ENCODE data around the gene ZNF385B.

DNA sequence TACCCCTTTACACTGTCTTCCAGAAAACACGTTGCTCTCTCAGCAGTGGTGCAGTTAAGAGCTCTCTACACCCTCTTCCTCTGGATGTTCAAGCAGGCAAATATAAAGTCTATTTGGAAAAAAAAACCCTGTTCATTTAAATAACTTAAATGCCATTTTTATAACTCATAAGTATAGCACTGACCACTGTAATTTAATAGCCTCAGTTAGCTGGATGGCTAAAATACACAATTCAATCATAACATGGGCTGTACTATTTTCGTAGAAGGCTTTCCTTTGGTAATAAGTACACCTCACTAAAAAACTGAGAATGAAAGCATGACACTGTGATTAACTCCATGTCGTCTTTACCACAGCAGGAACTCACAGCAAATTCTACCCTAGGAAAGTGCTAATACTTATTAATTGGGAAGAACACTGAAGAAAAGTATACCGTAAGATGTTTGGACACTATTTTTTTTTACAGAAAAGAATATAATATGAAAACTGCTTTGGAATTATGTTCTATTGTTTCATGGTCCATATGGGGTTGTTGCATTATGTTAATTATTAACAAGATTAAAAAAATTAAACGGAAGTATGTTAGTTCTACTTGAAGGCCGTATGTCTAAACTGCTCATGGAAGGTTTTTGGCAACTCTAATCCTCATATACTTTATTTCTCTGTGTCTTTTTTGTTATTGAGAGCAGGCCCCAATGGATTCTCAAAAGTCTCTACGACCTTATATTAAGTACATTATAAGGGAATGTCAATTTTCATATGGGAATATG, 269.1 kb downstream of the ZNF385B start:
- TF ChIP-seq, protein P1, sequence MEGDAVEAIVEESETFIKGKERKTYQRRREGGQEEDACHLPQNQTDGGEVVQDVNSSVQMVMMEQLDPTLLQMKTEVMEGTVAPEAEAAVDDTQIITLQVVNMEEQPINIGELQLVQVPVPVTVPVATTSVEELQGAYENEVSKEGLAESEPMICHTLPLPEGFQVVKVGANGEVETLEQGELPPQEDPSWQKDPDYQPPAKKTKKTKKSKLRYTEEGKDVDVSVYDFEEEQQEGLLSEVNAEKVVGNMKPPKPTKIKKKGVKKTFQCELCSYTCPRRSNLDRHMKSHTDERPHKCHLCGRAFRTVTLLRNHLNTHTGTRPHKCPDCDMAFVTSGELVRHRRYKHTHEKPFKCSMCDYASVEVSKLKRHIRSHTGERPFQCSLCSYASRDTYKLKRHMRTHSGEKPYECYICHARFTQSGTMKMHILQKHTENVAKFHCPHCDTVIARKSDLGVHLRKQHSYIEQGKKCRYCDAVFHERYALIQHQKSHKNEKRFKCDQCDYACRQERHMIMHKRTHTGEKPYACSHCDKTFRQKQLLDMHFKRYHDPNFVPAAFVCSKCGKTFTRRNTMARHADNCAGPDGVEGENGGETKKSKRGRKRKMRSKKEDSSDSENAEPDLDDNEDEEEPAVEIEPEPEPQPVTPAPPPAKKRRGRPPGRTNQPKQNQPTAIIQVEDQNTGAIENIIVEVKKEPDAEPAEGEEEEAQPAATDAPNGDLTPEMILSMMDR (IDR thresholded peaks at IDR 0.05; ENCODE audit: low read depth, low read length), result no peak
- TF ChIP-seq MYC (IDR thresholded peaks at IDR 0.05; ENCODE audit: low read depth, low read length) (no peak), POLR2A (IDR thresholded peaks at IDR 0.05; ENCODE audit: extremely low read depth, insufficient read length) (no peak)
- TF ChIP-seq, protein P2, sequence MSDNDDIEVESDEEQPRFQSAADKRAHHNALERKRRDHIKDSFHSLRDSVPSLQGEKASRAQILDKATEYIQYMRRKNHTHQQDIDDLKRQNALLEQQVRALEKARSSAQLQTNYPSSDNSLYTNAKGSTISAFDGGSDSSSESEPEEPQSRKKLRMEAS (IDR thresholded peaks at IDR 0.05; ENCODE audit: low read depth, low read length), result no peak

All from NB4 (cell line).